GM18526 (cell line): ENCODE measurements around the gene KREMEN2.

ENCODE experiments used
- POLR2A ChIP-seq: IDR thresholded peaks from 3 replicates; pipeline ENCODE4 v1.6.1; 2011; ENCODE audit not compliant: insufficient read length; ENCODE audit errors: extremely low read depth

The KREMEN2 gene

GRCh38 chr16:2937170-2937569 lies 26.9 kb upstream of the KREMEN2 start:
- TF ChIP-seq POLR2A, result no peak

DNA sequence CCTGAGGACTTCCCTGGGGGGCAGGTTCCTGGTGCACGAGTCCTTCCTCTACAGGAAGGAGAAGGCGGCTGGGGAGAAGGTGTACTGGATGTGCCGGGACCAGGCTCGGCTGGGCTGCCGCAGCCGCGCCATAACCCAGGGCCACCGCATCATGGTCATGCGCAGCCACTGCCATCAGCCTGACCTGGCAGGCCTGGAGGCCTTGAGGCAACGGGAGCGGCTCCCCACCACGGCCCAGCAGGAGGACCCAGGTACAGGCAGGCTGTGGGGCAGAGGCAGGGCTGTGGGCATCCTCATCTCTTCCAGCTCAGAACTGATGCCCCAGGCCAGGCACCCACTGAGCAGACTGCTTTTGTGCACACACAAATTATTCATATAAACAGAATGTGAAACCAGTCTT lies 25.9 kb upstream of the KREMEN2 start:
- TF ChIP-seq POLR2A, result no peak

DNA sequence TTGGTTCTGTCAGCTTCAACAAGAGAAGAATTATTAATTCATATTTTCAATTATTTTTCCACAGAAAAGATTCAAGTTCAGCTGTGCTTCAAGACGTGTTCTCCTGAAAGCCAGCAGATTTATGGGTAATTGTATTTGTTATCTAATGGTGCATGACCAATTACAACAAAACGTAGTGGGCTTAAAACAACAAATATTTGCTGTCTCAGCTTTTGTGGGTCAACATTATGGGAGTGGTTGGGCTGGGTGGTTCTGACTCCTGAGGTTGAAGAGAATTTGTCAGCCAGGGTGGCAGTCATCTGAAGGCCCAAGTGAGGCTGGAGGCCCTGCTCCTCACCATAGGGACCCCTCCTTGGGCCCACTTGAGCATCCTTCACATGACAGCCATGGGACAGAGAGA lies 24.1 kb upstream of the KREMEN2 start:
- no peak for TF ChIP-seq POLR2A

- TF ChIP-seq POLR2A, result no peak
Observed at GRCh38 chr16:2942045-2942444, 22.0 kb upstream of the KREMEN2 start.

DNA sequence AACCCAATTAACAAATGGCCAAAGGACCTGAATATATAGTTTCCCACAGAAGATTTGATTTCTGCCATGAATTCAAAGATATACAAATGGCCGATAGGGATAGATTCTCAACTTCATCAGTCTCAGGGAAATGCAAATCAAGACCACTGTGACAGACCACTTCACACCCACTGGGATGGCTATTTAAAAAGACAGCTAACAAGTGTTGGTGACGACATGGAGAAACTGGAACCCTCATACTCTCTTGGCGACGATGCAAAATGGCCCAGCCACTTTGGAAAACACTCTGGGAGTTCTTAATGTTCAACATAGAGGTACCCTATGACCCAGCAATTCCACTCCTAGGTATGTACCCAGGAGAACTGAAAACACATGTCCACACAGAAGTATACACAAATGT lies 17.4 kb upstream of the KREMEN2 start:
- no peak for TF ChIP-seq POLR2A

DNA sequence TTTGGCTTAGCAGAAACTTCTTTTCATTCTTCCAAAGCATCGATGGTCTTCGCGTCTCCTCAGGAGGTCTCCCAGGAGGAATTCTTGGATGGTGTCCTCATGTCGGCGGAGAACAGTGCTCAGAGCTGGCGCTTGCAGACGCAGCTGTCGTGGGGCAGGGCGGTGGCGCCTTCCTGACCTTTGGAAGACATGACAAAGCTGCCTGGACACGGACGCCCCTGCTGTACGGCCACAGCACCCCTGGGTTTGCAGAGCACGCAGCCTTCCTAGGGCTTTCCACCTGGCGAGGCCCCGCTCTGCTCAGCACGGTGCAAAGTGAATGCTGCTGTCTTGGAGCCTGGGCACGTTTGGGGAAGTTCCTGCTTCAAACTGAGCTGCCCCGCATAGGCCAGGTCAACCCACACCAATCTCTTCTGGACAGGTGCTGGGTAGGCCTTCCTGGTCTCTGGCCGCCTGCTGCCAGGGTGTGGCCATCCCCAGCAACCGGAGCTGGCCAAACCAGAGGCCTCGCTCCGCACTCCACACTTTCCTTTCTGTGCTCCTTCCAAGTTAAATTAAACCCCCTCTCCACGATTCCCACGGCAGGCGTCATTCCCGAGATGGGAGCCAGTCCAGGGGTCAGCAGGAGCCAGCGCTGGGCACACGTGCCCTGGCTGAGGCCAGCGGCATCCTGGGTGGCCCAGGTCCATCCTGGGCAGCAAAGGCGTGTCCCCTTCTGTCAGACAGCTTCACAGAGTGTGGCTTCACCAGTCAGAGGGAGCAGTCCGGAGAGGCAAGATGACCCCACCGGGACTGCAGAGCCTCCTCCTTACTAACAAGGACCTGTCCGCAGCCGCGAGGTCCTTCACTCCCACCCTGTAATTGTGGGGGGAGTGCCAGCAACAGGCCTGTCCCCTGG lies 15.0 kb upstream of the KREMEN2 start:
- TF ChIP-seq POLR2A, result no peak

DNA sequence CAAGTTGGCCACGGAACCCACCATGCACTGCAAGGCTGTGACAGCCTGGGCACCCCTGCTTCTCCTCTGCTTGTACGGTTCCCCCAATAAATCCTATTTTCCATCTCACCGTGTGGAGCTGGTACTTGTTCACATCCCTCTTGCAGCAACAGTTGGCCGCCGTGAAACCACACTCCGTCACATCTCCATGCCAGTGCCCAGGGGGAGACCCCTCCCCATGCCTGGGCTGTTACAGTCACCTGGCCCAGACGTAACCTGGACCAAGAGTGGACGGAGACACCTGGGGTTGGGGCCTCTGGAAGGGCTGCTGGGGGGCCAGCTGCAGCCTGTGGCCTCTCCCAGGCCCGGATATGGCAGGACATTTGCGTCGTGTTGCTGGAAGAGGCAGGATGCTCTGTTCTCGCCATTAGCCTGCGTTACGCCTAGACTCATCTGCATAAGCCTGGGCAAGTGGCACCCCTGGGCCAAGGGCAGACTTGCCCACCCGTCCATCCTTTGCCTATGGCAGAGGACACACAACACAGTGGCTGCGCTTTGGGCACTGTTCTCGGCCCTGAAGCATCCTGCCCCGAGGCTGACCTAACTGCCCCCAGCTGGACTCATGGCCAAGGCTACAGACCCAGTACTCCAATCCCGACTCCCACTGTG lies 14.2 kb upstream of the KREMEN2 start:
- no peak for TF ChIP-seq POLR2A

GRCh38 chr16:2950353-2950724 lies 13.7 kb upstream of the KREMEN2 start:
- no peak for TF ChIP-seq POLR2A

DNA sequence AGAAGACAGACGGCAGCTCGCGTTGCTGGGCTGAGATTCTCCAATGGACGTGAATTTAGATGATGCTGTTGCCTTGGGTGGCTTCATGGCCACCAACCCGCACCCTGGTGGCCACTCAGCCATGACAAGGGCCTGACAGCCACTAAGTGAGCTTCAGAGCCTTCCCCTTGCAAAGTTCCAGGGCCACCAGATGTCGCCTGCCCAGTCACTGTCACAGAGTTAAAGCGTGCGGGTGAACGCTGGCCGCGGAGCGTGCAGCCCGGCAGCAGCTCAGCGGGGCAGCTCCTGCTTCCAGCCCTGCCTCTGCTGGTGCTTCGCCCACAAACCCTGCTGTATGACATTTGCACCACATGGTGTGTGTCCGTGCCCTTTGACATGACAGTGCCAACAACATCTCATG lies 13.3 kb upstream of the KREMEN2 start:
- no peak for TF ChIP-seq POLR2A

DNA sequence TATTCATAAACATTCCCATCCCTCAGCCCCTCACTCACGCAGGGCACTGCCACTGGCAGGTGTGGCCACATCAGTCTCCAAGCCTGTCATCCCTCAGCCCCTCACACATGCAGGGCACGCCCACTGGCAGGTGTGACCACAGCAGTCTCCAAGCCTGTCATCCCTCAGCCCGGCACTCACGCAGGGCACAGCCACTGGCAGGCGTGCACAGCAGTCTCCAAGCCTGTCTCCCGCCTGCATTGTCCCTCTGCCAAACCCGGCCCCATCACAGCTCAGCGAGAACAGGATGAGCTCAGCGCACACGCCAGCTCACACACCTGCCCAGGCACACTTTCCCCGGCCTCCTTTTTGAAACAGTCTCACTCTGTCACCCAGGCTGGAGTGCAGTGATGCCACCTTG lies 11.4 kb upstream of the KREMEN2 start:
- no peak for TF ChIP-seq POLR2A

DNA sequence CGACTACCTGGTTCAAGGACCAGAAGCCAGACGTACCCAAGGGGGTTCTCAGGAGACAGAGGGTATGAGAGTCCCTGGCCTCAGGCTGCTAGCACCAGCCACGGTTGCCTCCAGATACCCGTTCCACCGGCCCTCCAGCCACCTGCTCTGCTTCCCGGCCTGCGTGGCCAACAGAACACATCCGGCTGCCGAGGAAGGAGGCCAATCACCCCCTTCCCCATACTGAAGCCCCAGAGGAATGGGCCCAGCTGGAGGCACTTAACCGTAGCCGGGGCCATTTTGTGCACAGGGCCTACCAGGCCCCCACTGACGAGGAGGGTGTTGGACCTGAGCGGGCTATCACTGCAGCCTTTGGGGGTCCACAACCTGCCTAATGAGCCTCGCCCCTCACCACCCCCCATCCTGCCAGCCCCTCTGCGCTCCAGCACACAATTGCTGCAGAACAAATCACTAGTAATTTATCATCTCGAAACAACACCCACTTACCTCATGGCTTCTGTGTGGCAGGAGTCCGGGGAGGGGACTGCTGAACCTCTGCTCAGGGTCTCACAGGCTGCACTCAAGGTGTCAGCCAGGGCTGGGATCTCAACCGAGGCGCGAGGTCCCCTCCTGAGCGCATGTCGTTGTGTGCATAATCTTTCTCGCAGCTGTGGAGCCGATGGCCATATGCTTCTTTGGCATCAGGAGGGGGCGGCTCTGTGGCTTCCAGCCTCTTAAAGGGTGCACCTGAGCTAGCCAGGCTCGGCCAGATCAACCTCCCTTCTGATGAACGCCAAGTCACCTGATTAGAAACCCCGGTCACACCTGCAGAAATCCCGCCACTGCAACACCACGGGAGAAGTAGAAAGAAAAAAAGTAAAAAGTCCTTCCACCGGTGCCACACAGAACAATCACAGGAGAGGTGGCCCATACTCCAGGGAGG lies 10.1 kb upstream of the KREMEN2 start:
- no peak for TF ChIP-seq POLR2A

GRCh38 chr16:2954656-2955381 lies 9.3 kb upstream of the KREMEN2 start:
- no peak for TF ChIP-seq POLR2A

GRCh38 chr16:2955438-2955778 lies 8.7 kb upstream of the KREMEN2 start:
- TF ChIP-seq POLR2A, result no peak

- TF ChIP-seq POLR2A, result no peak
Observed at GRCh38 chr16:2955779-2956578, 8.1 kb upstream of the KREMEN2 start.
